ENCODE measurements around the gene MYO3B. TPM values are rescaled to one million over a fixed set of nuclear protein-coding genes. Genes with fewer than 3 reads are reported as not detected.

Gene MYO3B
- total RNA-seq, 4 donors from 2014 or later = 0.34 to 0.95 (median 0.89) TPM

DNA sequence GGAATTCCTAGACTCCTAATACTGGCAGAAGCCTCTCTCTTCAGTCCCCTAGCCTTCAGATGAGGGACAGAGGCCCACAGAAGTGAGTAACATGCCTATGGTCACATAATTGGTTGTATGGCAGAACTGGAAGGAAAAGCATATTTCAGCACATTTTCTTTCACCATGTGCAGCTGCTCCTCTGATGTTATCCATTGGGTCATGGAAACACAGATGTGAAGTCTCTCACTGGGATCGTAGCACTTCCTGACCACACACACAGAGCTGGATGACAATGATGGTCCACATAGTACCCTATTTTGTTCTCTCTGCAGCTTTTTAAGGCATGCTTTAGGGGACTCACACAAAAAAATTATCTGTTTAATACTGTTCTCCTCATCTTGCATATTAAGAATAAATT, 24.5 kb downstream of the MYO3B start:
- 50% methylated on average over 1 of the region's 1 CpG for WGBS
- TF ChIP-seq POLR2AphosphoS5 (IDR thresholded peaks at IDR 0.05) (no peak), EP300 (IDR thresholded peaks at IDR 0.05) (no peak), POLR2A (IDR thresholded peaks at IDR 0.05) (no peak)
- TF ChIP-seq, protein P1, sequence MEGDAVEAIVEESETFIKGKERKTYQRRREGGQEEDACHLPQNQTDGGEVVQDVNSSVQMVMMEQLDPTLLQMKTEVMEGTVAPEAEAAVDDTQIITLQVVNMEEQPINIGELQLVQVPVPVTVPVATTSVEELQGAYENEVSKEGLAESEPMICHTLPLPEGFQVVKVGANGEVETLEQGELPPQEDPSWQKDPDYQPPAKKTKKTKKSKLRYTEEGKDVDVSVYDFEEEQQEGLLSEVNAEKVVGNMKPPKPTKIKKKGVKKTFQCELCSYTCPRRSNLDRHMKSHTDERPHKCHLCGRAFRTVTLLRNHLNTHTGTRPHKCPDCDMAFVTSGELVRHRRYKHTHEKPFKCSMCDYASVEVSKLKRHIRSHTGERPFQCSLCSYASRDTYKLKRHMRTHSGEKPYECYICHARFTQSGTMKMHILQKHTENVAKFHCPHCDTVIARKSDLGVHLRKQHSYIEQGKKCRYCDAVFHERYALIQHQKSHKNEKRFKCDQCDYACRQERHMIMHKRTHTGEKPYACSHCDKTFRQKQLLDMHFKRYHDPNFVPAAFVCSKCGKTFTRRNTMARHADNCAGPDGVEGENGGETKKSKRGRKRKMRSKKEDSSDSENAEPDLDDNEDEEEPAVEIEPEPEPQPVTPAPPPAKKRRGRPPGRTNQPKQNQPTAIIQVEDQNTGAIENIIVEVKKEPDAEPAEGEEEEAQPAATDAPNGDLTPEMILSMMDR (IDR thresholded peaks at IDR 0.05) = no peak
- Histone ChIP-seq H3K36me3 (no peaks in the 10 kb centered on the region), H3K27ac (no peak overlapping the region), H3K9me3 (no peaks in the 10 kb centered on the region), H3K4me1 (peaks cover 2% of the 10 kb centered on the region), H3K27me3 (no peaks in the 10 kb centered on the region), H3K4me3 (no peak overlapping the region)
- no peak for DNase-seq (ENCODE audit: low spot score in 2 of 2)

DNA sequence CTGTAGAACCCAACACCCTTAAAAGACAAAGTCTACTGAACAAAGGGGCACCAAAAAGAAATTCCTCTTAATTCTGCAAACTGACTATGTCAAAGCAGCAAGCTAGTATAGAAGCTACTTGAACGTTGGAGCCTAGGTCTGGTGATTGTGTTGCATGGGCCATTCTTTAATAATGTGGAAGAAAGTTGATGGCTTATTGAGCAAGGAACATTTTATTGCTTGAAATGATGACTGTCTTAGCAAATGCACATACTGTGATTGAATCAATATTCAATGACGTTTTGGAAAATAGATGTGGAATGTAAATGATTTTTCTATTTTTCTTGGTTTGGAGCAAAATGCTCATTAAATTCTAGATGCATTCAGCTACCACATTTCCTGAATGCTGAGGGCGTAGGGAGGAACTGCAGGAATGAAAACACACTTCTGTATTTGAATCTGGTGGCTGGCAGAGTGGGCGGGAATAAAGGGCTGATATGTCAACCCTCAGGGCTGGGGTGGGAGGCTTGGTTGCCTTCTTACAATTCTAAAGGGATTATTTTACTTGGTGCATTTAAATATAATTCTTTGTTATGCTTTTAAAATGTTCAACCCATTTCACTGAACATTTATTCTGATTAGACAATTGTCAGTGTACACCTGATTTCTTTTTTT, 26.5 kb downstream of the MYO3B start:
- 75% methylated on average over 4 of the region's 4 CpGs for WGBS
- Histone ChIP-seq H3K27me3 (no peaks in the 10 kb centered on the region), H3K27ac (no peak overlapping the region), H3K4me1 (peaks cover 2% of the 10 kb centered on the region), H3K9me3 (no peaks in the 10 kb centered on the region), H3K36me3 (no peaks in the 10 kb centered on the region), H3K4me3 (no peak overlapping the region)
- TF ChIP-seq, protein P1 (IDR thresholded peaks at IDR 0.05) = no peak
- TF ChIP-seq POLR2A (IDR thresholded peaks at IDR 0.05) (no peak), POLR2AphosphoS5 (IDR thresholded peaks at IDR 0.05) (no peak), EP300 (IDR thresholded peaks at IDR 0.05) (no peak)
- DNase-seq (ENCODE audit: low spot score in 2 of 2) = no peak

DNA sequence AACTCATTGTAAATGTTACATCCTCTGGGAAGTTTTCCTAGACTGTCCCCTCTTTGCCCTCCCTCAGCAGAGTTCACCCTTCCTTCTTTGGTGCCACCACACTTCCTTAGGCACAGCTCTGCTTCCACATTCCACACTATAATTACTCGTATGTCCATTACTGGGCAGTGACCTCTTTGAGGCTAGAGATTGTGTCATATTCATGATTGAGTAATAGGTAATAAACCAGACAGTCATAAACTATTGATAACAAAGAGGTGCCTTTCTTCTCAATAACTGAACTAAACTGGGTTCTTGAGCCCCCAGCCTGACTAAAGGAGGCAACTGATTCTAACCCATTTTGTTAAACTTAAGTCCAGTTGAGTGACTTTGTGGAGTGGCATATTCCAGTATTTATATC, 28.3 kb downstream of the MYO3B start:
- WGBS = 83% methylated on average over 1 of the region's 1 CpG
- Histone ChIP-seq H3K27me3 (no peaks in the 10 kb centered on the region), H3K9me3 (no peaks in the 10 kb centered on the region), H3K27ac (no peak overlapping the region), H3K36me3 (no peaks in the 10 kb centered on the region), H3K4me1 (peaks cover 2% of the 10 kb centered on the region), H3K4me3 (no peak overlapping the region)
- DNase-seq (ENCODE audit: low spot score in 2 of 2) = no peak
- no peak for TF ChIP-seq POLR2AphosphoS5 (IDR thresholded peaks at IDR 0.05)
- TF ChIP-seq EP300 (IDR thresholded peaks at IDR 0.05) = no peak
- TF ChIP-seq, protein P1 (IDR thresholded peaks at IDR 0.05) = no peak
- TF ChIP-seq POLR2A (IDR thresholded peaks at IDR 0.05) = no peak

DNA sequence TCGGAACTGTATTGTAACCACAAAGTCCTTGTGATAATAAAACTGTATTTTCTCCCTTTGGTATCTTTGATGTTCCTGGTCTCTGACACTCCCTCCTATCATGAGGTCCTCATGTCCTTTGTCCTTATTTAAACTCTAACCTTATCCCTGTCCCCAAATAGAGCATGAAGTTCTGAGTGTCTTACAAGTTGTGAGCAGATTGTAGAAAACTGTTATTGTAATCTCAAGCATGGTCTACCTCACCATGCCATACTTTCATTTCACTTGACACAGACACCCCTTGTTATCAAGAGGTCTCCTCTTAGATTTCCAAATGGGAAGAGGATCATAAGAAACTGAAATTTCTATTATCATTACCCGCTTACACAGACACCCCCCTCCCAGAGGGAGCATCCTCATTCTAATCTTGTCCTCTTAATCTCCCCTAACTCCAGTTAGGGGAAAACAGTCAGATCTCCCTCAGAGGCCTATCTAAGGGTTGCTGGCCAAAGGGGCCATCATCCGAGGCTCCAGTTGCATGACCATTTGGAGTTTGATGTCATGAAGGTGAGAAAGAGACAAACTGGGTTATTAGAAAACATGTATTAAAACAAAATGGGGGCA, 29.0 kb downstream of the MYO3B start:
- Histone ChIP-seq H3K9me3 (no peaks in the 10 kb centered on the region), H3K27ac (no peak overlapping the region), H3K4me3 (no peak overlapping the region), H3K36me3 (no peaks in the 10 kb centered on the region), H3K27me3 (no peaks in the 10 kb centered on the region), H3K4me1 (peaks cover 2% of the 10 kb centered on the region)
- no peak for DNase-seq (ENCODE audit: low spot score in 2 of 2)
- WGBS = 78% methylated on average over 3 of the region's 3 CpGs
- TF ChIP-seq POLR2AphosphoS5 (IDR thresholded peaks at IDR 0.05) (no peak), EP300 (IDR thresholded peaks at IDR 0.05) (no peak), POLR2A (IDR thresholded peaks at IDR 0.05) (no peak)
- TF ChIP-seq, protein P1 (IDR thresholded peaks at IDR 0.05) = no peak

DNA sequence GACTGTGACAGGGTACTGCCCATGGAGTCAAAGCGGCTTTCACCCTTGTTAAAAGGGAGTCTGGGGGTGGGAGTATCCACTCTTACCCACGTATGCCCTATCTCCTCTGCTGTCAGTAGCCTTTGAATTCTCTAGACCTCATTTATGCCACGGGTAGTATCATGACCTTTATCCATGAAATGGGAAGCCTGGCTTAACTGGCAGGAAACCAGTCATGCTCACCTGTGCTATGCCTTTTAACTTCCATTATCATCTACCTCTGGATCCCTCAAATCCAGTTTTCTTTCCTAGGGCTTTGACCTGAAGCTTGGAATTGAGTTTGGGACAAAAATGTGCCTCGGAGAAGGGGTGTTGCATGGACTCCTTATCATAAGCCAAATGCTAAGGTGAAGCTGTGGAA, 30.0 kb downstream of the MYO3B start:
- no peak for DNase-seq (ENCODE audit: low spot score in 2 of 2)
- peaks cover 2% of the 10 kb centered on the region for H3K4me1 ChIP-seq
- 83% methylated on average over 4 of the region's 4 CpGs for WGBS
- no peak overlapping the region for H3K27ac ChIP-seq
- no peak overlapping the region for H3K4me3 ChIP-seq
- no peaks in the 10 kb centered on the region for H3K9me3 ChIP-seq
- TF ChIP-seq EP300 (IDR thresholded peaks at IDR 0.05) (no peak), POLR2AphosphoS5 (IDR thresholded peaks at IDR 0.05) (no peak), POLR2A (IDR thresholded peaks at IDR 0.05) (no peak)
- TF ChIP-seq, protein P1 (IDR thresholded peaks at IDR 0.05) = no peak
- H3K27me3 ChIP-seq = no peaks in the 10 kb centered on the region
- no peaks in the 10 kb centered on the region for H3K36me3 ChIP-seq
